ENCODE results near the gene DHRSX. TPM values are rescaled to one million over a fixed set of nuclear protein-coding genes. Genes with fewer than 3 reads are reported as not detected.

DHRSX gene
- total and polyA plus RNA-seq, 7 donors, result 12.5 to 25.2 (median 16.1) TPM

- Histone ChIP-seq H3K27me3 (no peaks in the 10 kb centered on the region), H3K9me3 (peaks cover 0 to 10% (median under 1%) of the 10 kb centered on the region in 4 donors), H3K4me1 (peaks cover 0 to 5% (median 0%) of the 10 kb centered on the region in 4 donors), H3K4me3 (no peak overlapping the region), H3K27ac (no peak overlapping the region), H3K36me3 (no peaks in the 10 kb centered on the region)
- 88 to 94% methylated on average over 14 of the region's 14 CpGs for WGBS, 2 donors
- no peak for TF ChIP-seq POLR2A (IDR thresholded peaks at IDR 0.05)
- no peak for TF ChIP-seq EP300 (IDR thresholded peaks at IDR 0.05)
- DNase-seq, result no peak
- intact Hi-C loops (cut with DNase I), result no loop called here
These were observed 317.5 kb downstream of the DHRSX start for GRCh38 chrX:2183193-2183725.

GRCh38 chrX:2177541-2177940 lies 323.2 kb downstream of the DHRSX start:
- no peak for DNase-seq
- no peak overlapping the region for H3K27ac ChIP-seq
- intact Hi-C loops (cut with DNase I), result no loop called here
- WGBS, 2 donors, result 95% methylated on average over 14 of the region's 14 CpGs
- H3K36me3 ChIP-seq, result no peaks in the 10 kb centered on the region
- TF ChIP-seq CTCF (IDR thresholded peaks at IDR 0.05) (no peak), EP300 (IDR thresholded peaks at IDR 0.05) (no peak)
- no peaks in the 10 kb centered on the region for H3K9me3 ChIP-seq
- H3K27me3 ChIP-seq, result no peaks in the 10 kb centered on the region
- peaks cover 0 to 2% (median 0%) of the 10 kb centered on the region in 4 donors for H3K4me1 ChIP-seq
- H3K4me3 ChIP-seq, result no peak overlapping the region

- H3K4me3 ChIP-seq, result no peak overlapping the region
- H3K4me1 ChIP-seq, result no peaks in the 10 kb centered on the region
- WGBS, 2 donors, result 91 to 95% methylated on average over 5 of the region's 5 CpGs
- no peaks in the 10 kb centered on the region for H3K27me3 ChIP-seq
- no peak overlapping the region for H3K27ac ChIP-seq
- DNase-seq, result no peak
- intact Hi-C loops (cut with DNase I), result no loop called here
- no peaks in the 10 kb centered on the region for H3K9me3 ChIP-seq
- TF ChIP-seq POLR2AphosphoS5 (IDR thresholded peaks at IDR 0.05) (no peak), POLR2A (IDR thresholded peaks at IDR 0.05) (no peak), CTCF (IDR thresholded peaks at IDR 0.05) (no peak), EP300 (IDR thresholded peaks at IDR 0.05) (no peak)
- H3K36me3 ChIP-seq, result no peaks in the 10 kb centered on the region
These were observed 324.0 kb downstream of the DHRSX start for GRCh38 chrX:2176733-2177132.

GRCh38 chrX:2176274-2176673 lies 324.5 kb downstream of the DHRSX start:
- no peaks in the 10 kb centered on the region for H3K9me3 ChIP-seq
- H3K27ac ChIP-seq, result no peak overlapping the region
- intact Hi-C loops (cut with DNase I), result no loop called here
- DNase-seq, result no peak
- H3K27me3 ChIP-seq, result no peaks in the 10 kb centered on the region
- H3K36me3 ChIP-seq, result no peaks in the 10 kb centered on the region
- H3K4me1 ChIP-seq, result no peaks in the 10 kb centered on the region
- 97% methylated on average over 9 of the region's 9 CpGs for WGBS, 2 donors
- TF ChIP-seq CTCF (IDR thresholded peaks at IDR 0.05), result no peak
- no peak for TF ChIP-seq POLR2A (IDR thresholded peaks at IDR 0.05)
- TF ChIP-seq EP300 (IDR thresholded peaks at IDR 0.05), result no peak
- no peak for TF ChIP-seq POLR2AphosphoS5 (IDR thresholded peaks at IDR 0.05)
- no peak overlapping the region for H3K4me3 ChIP-seq

GRCh38 chrX:2172359-2172758 lies 328.4 kb downstream of the DHRSX start:
- Histone ChIP-seq H3K4me3 (no peak overlapping the region), H3K4me1 (no peaks in the 10 kb centered on the region), H3K27ac (no peak overlapping the region), H3K9me3 (no peaks in the 10 kb centered on the region), H3K27me3 (no peaks in the 10 kb centered on the region), H3K36me3 (no peaks in the 10 kb centered on the region)
- 69 to 76% methylated on average over 6 of the region's 6 CpGs for WGBS, 2 donors
- no peak for DNase-seq
- intact Hi-C loops (cut with DNase I), result no loop called here
- no peak for TF ChIP-seq EP300 (IDR thresholded peaks at IDR 0.05)
- TF ChIP-seq POLR2AphosphoS5 (IDR thresholded peaks at IDR 0.05), result no peak
- no peak for TF ChIP-seq CTCF (IDR thresholded peaks at IDR 0.05)
- no peak for TF ChIP-seq POLR2A (IDR thresholded peaks at IDR 0.05)

Other genes starting within 250 kb of the DHRSX start
- 10 to 100 TPM; 25.8 to 35.6 (median 27.6) TPM for gene ZBED1, start within 50 bp of the DHRSX start, total RNA-seq
- gene ZBED1, start within 50 bp of the DHRSX start, polyA plus RNA-seq, result 10 to 100 TPM; 24.6 to 30.6 (median 29.4) TPM
- gene CD99, start 190.3 kb upstream of the DHRSX start, total RNA-seq, result 100 to 1,000 TPM; 197 to 552 (median 326) TPM
- gene CD99, start 190.3 kb upstream of the DHRSX start, polyA plus RNA-seq, result 100 to 1,000 TPM in 2 of 3 donors, 10 to 100 TPM in 1; 77.2 to 285 (median 109) TPM